CD4-positive, alpha-beta T cell (primary cell): Measurements from ENCODE around the gene DNLZ. TPM values are rescaled to one million over a fixed set of nuclear protein-coding genes. Genes with fewer than 3 reads are reported as not detected.

Experiments
- ATAC-seq: fragments of 200-7000 bp; cut with Tn5 transposase; one replicate; pipeline ENCODE4 v1.10.0; 2022; ENCODE audit warnings: mild to moderate bottlenecking; ENCODE audit not compliant: poor library complexity
- CTCF ChIA-PET: fragments of 350-600 bp; sonication (Branson Sonifier 250); formaldehyde crosslinking; loops from one replicate; lab custom pipeline; 2021; ENCODE audit warnings: antibody characterized with exemption, inconsistent platforms; lab: Charles Lee
- POLR2A ChIA-PET: fragments of 350-600 bp; sonication (Branson Sonifier 250); formaldehyde crosslinking; loops from one replicate; lab custom pipeline; 2021; ENCODE audit warnings: antibody characterized with exemption, inconsistent platforms; lab: Charles Lee
- DNase-seq, 14 experiments: peaks; one replicate each; pipeline ENCODE4 v3.0.0-alpha.2; 2013 to 2020; ENCODE audit warnings: mixed read lengths in 2 of 14
- H3K27ac ChIP-seq, 2 donors: one replicate each; pipeline versions ENCODE4 v1.5.1 to v1.7.0; 2013; ENCODE audit warnings: low read length in 2 of 2, low read depth in 1 of 2, mild to moderate bottlenecking in 1 of 2
- H3K27me3 ChIP-seq, 2 experiments: 1 replicate in 1 of 2; 2 replicates in 1 of 2; pipeline versions ENCODE4 v1.6.1 to v1.7.0; 2013; ENCODE audit warnings: low read length in 2 of 2, control low read depth in 1 of 2, mild to moderate bottlenecking in 1 of 2, moderate library complexity in 1 of 2; ENCODE audit not compliant: insufficient read depth in 2 of 2, control insufficient read depth in 1 of 2
- H3K36me3 ChIP-seq: one replicate; pipeline ENCODE4 v1.6.1; 2013; ENCODE audit warnings: low read length, control low read depth; ENCODE audit not compliant: insufficient read depth
- H3K4me1 ChIP-seq: one replicate; pipeline ENCODE4 v1.6.1; 2013; ENCODE audit warnings: low read length, control low read depth; ENCODE audit not compliant: insufficient read depth
- H3K4me3 ChIP-seq: one replicate; pipeline ENCODE4 v1.5.1; 2013; ENCODE audit warnings: mild to moderate bottlenecking, low read length, moderate library complexity
- H3K9me3 ChIP-seq, 2 experiments: 1 replicate in 1 of 2; 2 replicates in 1 of 2; pipeline versions ENCODE4 v1.6.1 to v1.7.0; 2013; ENCODE audit warnings: low read length in 2 of 2, mild to moderate bottlenecking in 2 of 2, control low read depth in 1 of 2, moderate library complexity in 1 of 2; ENCODE audit not compliant: control insufficient read depth in 1 of 2, insufficient read depth in 1 of 2
- H3K27ac Mint-ChIP-seq: one replicate; pipeline ENCODE4 v1.8.0; 2020; ENCODE audit warnings: mixed read lengths
- H3K27me3 Mint-ChIP-seq: one replicate; pipeline ENCODE4 v1.8.0; 2021; ENCODE audit warnings: mixed read lengths
- H3K36me3 Mint-ChIP-seq: one replicate; pipeline ENCODE4 v1.8.0; 2021; ENCODE audit warnings: low read depth, mixed read lengths
- H3K4me1 Mint-ChIP-seq: one replicate; pipeline ENCODE4 v1.8.0; 2021; ENCODE audit warnings: low read depth, mixed read lengths
- H3K4me3 Mint-ChIP-seq: one replicate; pipeline ENCODE4 v1.8.0; 2020; ENCODE audit warnings: mild to moderate bottlenecking, mixed read lengths
- H3K9me3 Mint-ChIP-seq: one replicate; pipeline ENCODE4 v1.8.0; 2020; ENCODE audit warnings: mixed read lengths
- CTCF ChIP-seq: fragments of 200-600 bp; IDR thresholded peaks from one replicate; pipeline ENCODE4 v1.8.0; 2022; ENCODE audit warnings: antibody characterized with exemption, mild to moderate bottlenecking
- intact Hi-C, 2 experiments: fragments of 100-400 bp; cut with DNase I in 1 of 2; cut with micrococcal nuclease in 1 of 2; formaldehyde crosslinking; loops; one replicate each; pipeline versions ENCODE4 v1.15.1 to v1.9.0; 2023 to 2025; cut with DNase I, micrococcal nuclease
- total RNA-seq, 174 experiments: library from RNA in 2 of 174; stranded (reverse) in 2 of 174; gene quantifications; one replicate each; pipeline ENCODE4 v1.2.3 and lab custom pipeline; 2021 to 2026

DNLZ gene
- total RNA-seq, 2 experiments from 2014 or later, result 15.4 to 17.0 TPM

- Mint-ChIP-seq H3K4me3 (peak overlapping the region; percentile 60), H3K4me1 (peaks cover 13% of the 10 kb centered on the region), H3K9me3 (no peaks in the 10 kb centered on the region), H3K27me3 (no peaks in the 10 kb centered on the region), H3K36me3 (peaks cover 33% of the 10 kb centered on the region), H3K27ac (no peak overlapping the region)
- no peak for ATAC-seq
- POLR2A ChIA-PET, result no interaction called here
- no peak overlapping the region for H3K4me3 ChIP-seq
- H3K9me3 ChIP-seq, result no peaks in the 10 kb centered on the region
- intact Hi-C loops, result no loop called here
- H3K27me3 ChIP-seq, result no peaks in the 10 kb centered on the region
- H3K36me3 ChIP-seq, result peaks cover 65% of the 10 kb centered on the region
- no peak overlapping the region for H3K27ac ChIP-seq
- CTCF ChIA-PET, result interaction anchor here (1.0 kb wide), 1 partner anchor 32 kb away, joined by 4 read pairs; the partner anchor contains the start of gene DNLZ
- H3K4me1 ChIP-seq, result peaks cover 28% of the 10 kb centered on the region
- TF ChIP-seq CTCF, result no peak
- no peak for DNase-seq
Measured at GRCh38 chr9:136396219-136396515, 32.6 kb upstream of the DNLZ start.

- DNase-seq (no peak), ATAC-seq (no peak)
- H3K4me1 ChIP-seq, result peaks cover 22% of the 10 kb centered on the region
- no peaks in the 10 kb centered on the region for H3K27me3 ChIP-seq
- Mint-ChIP-seq H3K4me1 (peaks cover 10% of the 10 kb centered on the region), H3K27ac (no peak overlapping the region), H3K9me3 (no peaks in the 10 kb centered on the region), H3K27me3 (no peaks in the 10 kb centered on the region), H3K36me3 (peaks cover 36% of the 10 kb centered on the region), H3K4me3 (no peak overlapping the region)
- no peak for TF ChIP-seq CTCF
- no peaks in the 10 kb centered on the region for H3K9me3 ChIP-seq
- intact Hi-C loops, result no loop called here
- no peak overlapping the region for H3K27ac ChIP-seq
- peaks cover 67% of the 10 kb centered on the region for H3K36me3 ChIP-seq
- ChIA-PET POLR2A (no interaction called here), CTCF (no interaction called here)
- no peak overlapping the region for H3K4me3 ChIP-seq
Measured at GRCh38 chr9:136395345-136396218, 32.0 kb upstream of the DNLZ start.

- H3K36me3 ChIP-seq, result peaks cover 68% of the 10 kb centered on the region
- H3K4me1 ChIP-seq, result peaks cover 18% of the 10 kb centered on the region
- Mint-ChIP-seq H3K4me1 (peaks cover 10% of the 10 kb centered on the region), H3K27me3 (no peaks in the 10 kb centered on the region), H3K4me3 (no peak overlapping the region), H3K36me3 (peaks cover 41% of the 10 kb centered on the region), H3K9me3 (no peaks in the 10 kb centered on the region), H3K27ac (no peak overlapping the region)
- ChIA-PET POLR2A (no interaction called here), CTCF (no interaction called here)
- no peaks in the 10 kb centered on the region for H3K27me3 ChIP-seq
- no peak for ATAC-seq
- intact Hi-C loops, result no loop called here
- H3K9me3 ChIP-seq, result no peaks in the 10 kb centered on the region
- H3K27ac ChIP-seq, result no peak overlapping the region
- TF ChIP-seq CTCF, result no peak
- no peak for DNase-seq
- H3K4me3 ChIP-seq, result no peak overlapping the region
Measured at GRCh38 chr9:136395020-136395340, 31.4 kb upstream of the DNLZ start.
